GM12801 (cell line): ENCODE results near the gene PREX1.

Experiments used
- CTCF ChIP-seq: IDR thresholded peaks from one replicate; pipeline ENCODE4 v1.5.1; 2011; ENCODE audit warnings: control low read depth; ENCODE audit not compliant: insufficient read length; ENCODE audit errors: extremely low read depth

PREX1 gene

GRCh38 chr20:48789185-48789668, 38.6 kb downstream of the PREX1 start:
- TF ChIP-seq CTCF, result no peak

GRCh38 chr20:48788486-48789072, 39.2 kb downstream of the PREX1 start:
- TF ChIP-seq CTCF, result no peak

GRCh38 chr20:48787861-48788375, 39.9 kb downstream of the PREX1 start:
- TF ChIP-seq CTCF, result no peak

- TF ChIP-seq CTCF, result no peak
These were observed 40.7 kb downstream of the PREX1 start for GRCh38 chr20:48786951-48787705.

- no peak for TF ChIP-seq CTCF
These were observed 42.0 kb downstream of the PREX1 start for GRCh38 chr20:48785801-48786200.

- no peak for TF ChIP-seq CTCF
These were observed 42.5 kb downstream of the PREX1 start for GRCh38 chr20:48785256-48785655.

GRCh38 chr20:48784273-48784641, 43.5 kb downstream of the PREX1 start:
- TF ChIP-seq CTCF, result no peak
